GM23338 (cell line): ENCODE measurements around the gene GSC2. TPM values are rescaled to one million over a fixed set of nuclear protein-coding genes. Genes with fewer than 3 reads are reported as not detected.

Experiments
- ATAC-seq: fragments of 200-7000 bp; cut with Tn5 transposase; 3 replicates; pipeline ENCODE4 v1.9.1; 2020
- DNase-seq: peaks from one replicate; pipeline ENCODE4 v3.0.0-alpha.2; 2015; ENCODE audit warnings: low spot score
- H2AFZ ChIP-seq: fragments of 200-600 bp; sonication (generic); 2 replicates; pipeline ENCODE4 v1.8.0; 2016; ENCODE audit warnings: antibody characterized with exemption, mild to moderate bottlenecking, moderate library complexity
- H3F3A ChIP-seq: fragments of 200-600 bp; sonication (generic); replicated peaks from 2 replicates; pipeline ENCODE4 v1.8.0; 2017; ENCODE audit warnings: antibody characterized with exemption, mixed run types, low read depth
- H3K27ac ChIP-seq: fragments of 200-600 bp; sonication (generic); 2 replicates; pipeline ENCODE4 v1.6.1; 2016; ENCODE audit warnings: low read depth
- H3K27me3 ChIP-seq: fragments of 200-600 bp; sonication (generic); 2 replicates; pipeline ENCODE4 v1.8.0; 2016; ENCODE audit warnings: mild to moderate bottlenecking, mixed run types, moderate library complexity; ENCODE audit not compliant: insufficient read depth
- H3K36me3 ChIP-seq: fragments of 200-600 bp; sonication (generic); 2 replicates; pipeline ENCODE4 v1.8.0; 2016; ENCODE audit warnings: mild to moderate bottlenecking; ENCODE audit not compliant: insufficient read depth
- H3K4me1 ChIP-seq: fragments of 200-600 bp; sonication (generic); 2 replicates; pipeline ENCODE4 v1.8.0; 2016; ENCODE audit warnings: mild to moderate bottlenecking, moderate library complexity; ENCODE audit not compliant: insufficient read depth
- H3K4me2 ChIP-seq: fragments of 200-600 bp; sonication (generic); 2 replicates; pipeline ENCODE4 v1.7.1; 2017; ENCODE audit warnings: mixed run types
- H3K4me3 ChIP-seq: fragments of 200-600 bp; sonication (generic); 2 replicates; pipeline ENCODE4 v1.6.1; 2016; ENCODE audit warnings: mixed run types
- H3K79me2 ChIP-seq: fragments of 200-600 bp; sonication (generic); replicated peaks from 2 replicates; pipeline ENCODE4 v1.8.0; 2017; ENCODE audit warnings: mild to moderate bottlenecking; ENCODE audit not compliant: insufficient read depth
- H3K9me2 ChIP-seq: fragments of 200-600 bp; sonication (generic); 2 replicates; pipeline ENCODE4 v1.8.0; 2017; ENCODE audit not compliant: insufficient read depth
- H4K20me1 ChIP-seq: fragments of 200-600 bp; sonication (generic); replicated peaks from 2 replicates; pipeline ENCODE4 v1.8.0; 2017; ENCODE audit warnings: mild to moderate bottlenecking; ENCODE audit not compliant: insufficient read depth
- H3K27ac Mint-ChIP-seq: 2 replicates; pipeline ENCODE4 v1.8.0; 2020; ENCODE audit warnings: inconsistent platforms, mild to moderate bottlenecking, moderate library complexity, mixed read lengths
- H3K27me3 Mint-ChIP-seq: 3 replicates; pipeline ENCODE4 v1.8.0; 2022; ENCODE audit warnings: low read depth, mild to moderate bottlenecking, moderate library complexity, mixed read lengths, inconsistent platforms; ENCODE audit not compliant: insufficient read depth, poor library complexity
- H3K36me3 Mint-ChIP-seq: 3 replicates; pipeline ENCODE4 v1.8.0; 2021; ENCODE audit warnings: low read depth, mild to moderate bottlenecking, inconsistent platforms, moderate library complexity, mixed read lengths
- H3K4me1 Mint-ChIP-seq: 3 replicates; pipeline ENCODE4 v1.8.0; 2020; ENCODE audit warnings: mild to moderate bottlenecking, inconsistent platforms, mixed read lengths
- H3K4me3 Mint-ChIP-seq: 3 replicates; pipeline ENCODE4 v1.8.0; 2021; ENCODE audit warnings: moderate library complexity, mild to moderate bottlenecking, inconsistent platforms, mixed read lengths
- H3K9me3 Mint-ChIP-seq: 3 replicates; pipeline ENCODE4 v1.8.0; 2020; ENCODE audit warnings: moderate library complexity, mild to moderate bottlenecking, inconsistent platforms, mixed read lengths
- CREB1 ChIP-seq: fragments of 250-450 bp; sonication (Bioruptor Pico); IDR thresholded peaks from 2 replicates; pipeline ENCODE4 v1.5.0; 2020; ENCODE audit warnings: low read depth, mild to moderate bottlenecking, moderate library complexity
- EZH2 ChIP-seq: fragments of 200-600 bp; sonication (generic); IDR thresholded peaks from one replicate; pipeline ENCODE4 v1.8.0; 2017; ENCODE audit warnings: antibody characterized with exemption, mild to moderate bottlenecking, low read depth; ENCODE audit not compliant: unreplicated experiment
- EZH2phosphoT487 ChIP-seq: fragments of 200-600 bp; sonication (generic); IDR thresholded peaks from one replicate; pipeline ENCODE4 v1.8.1; 2018; ENCODE audit warnings: antibody characterized with exemption; ENCODE audit not compliant: unreplicated experiment
- JUNB ChIP-seq: IDR thresholded peaks from one replicate; pipeline ENCODE4 v1.6.1; 2016; ENCODE audit warnings: antibody characterized with exemption; ENCODE audit not compliant: unreplicated experiment
- NANOG ChIP-seq: IDR thresholded peaks from 2 replicates; pipeline ENCODE4 v1.6.1; 2016; ENCODE audit warnings: antibody characterized with exemption, borderline replicate concordance
- POLR2AphosphoS5 ChIP-seq: IDR thresholded peaks from 2 replicates; pipeline ENCODE4 v1.6.1; 2016; ENCODE audit warnings: antibody characterized with exemption, low read depth
- STAT1 ChIP-seq: IDR thresholded peaks from one replicate; pipeline ENCODE4 v1.6.1; 2016; ENCODE audit warnings: antibody characterized with exemption; ENCODE audit not compliant: unreplicated experiment
- ZNF114 ChIP-seq: fragments of 250-450 bp; sonication (Bioruptor Pico); IDR thresholded peaks from 2 replicates; pipeline ENCODE4 v1.5.0; 2020; ENCODE audit warnings: mild to moderate bottlenecking, moderate library complexity
- ZNF331 ChIP-seq: fragments of 250-450 bp; sonication (Bioruptor Pico); IDR thresholded peaks from 2 replicates; pipeline ENCODE4 v1.5.0; 2020; ENCODE audit warnings: low read depth, mild to moderate bottlenecking, moderate library complexity
- polyA plus RNA-seq: library from polyadenylated mRNA; unstranded; fragments of >200 nt; fragmentation: Nextera tagmentation; extraction: Ambion mirVana; gene quantifications from 2 replicates; pipeline ENCODE4 v1.2.1, GENCODE V29; 2016
- total RNA-seq: library from RNA; depleted of rRNA; stranded (reverse); fragments of >200 nt; shearing (Covaris generic); gene quantifications from 2 replicates; pipeline ENCODE4 v1.2.3, GENCODE V29; 2014
- TF ChIP-seq, protein P1 (sequence below), 2 experiments: fragments of 200-600 bp in 1 of 2; sonication (generic) in 1 of 2; conservative IDR thresholded peaks; 2 replicates each; pipeline versions ENCODE4 v1.5.1 to v1.6.1; 2016 to 2017; ENCODE audit warnings: antibody characterized with exemption in 2 of 2, low read depth in 2 of 2, mild to moderate bottlenecking in 2 of 2, moderate library complexity in 1 of 2
- TF ChIP-seq, protein P2 (sequence below): IDR thresholded peaks from 2 replicates; pipeline ENCODE4 v1.6.1; 2016; ENCODE audit warnings: antibody characterized with exemption
- TF ChIP-seq, protein P3 (sequence below): fragments of 250-450 bp; sonication (Bioruptor Pico); IDR thresholded peaks from 2 replicates; pipeline ENCODE4 v1.5.0; 2020; ENCODE audit warnings: mild to moderate bottlenecking, moderate library complexity
- TF ChIP-seq, protein P4 (sequence below): IDR thresholded peaks from one replicate; pipeline ENCODE4 v1.6.1; 2018; ENCODE audit warnings: antibody characterized with exemption; ENCODE audit not compliant: unreplicated experiment

The GSC2 gene
- total and polyA plus RNA-seq, 2 experiments from 2014 or later = not detected

DNA sequence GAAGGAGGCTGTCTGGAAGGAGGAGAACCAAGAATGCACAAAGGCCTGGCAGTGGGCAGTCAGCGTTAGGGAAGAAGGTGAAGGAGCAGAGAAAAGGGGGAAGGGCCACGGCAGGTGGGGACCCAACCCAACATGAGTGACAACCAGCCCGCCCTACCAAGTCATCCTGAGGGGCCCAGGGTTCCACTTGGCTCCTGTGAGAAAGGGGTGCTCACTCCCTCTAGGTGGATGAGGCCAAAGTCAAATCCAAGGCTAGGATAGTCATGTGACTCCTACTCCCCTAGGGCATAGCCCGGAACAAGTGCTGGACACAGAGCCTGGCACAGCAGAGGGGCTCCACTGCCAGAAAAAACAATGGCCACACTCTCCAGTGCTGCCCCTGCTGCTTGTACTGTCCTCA is 25.7 kb downstream of the GSC2 start:
- H3K4me3 Mint-ChIP-seq = no peak overlapping the region; the same call in 2 of the 3 replicates
- H3K27me3 ChIP-seq = no peaks in the 10 kb centered on the region
- no peak overlapping the region for H3K4me3 ChIP-seq
- peaks cover 25% of the 10 kb centered on the region for H3K27me3 Mint-ChIP-seq
- H3K36me3 Mint-ChIP-seq = no peaks in the 10 kb centered on the region; the same call in 2 of the 3 replicates
- no peaks in the 10 kb centered on the region for H3K9me3 Mint-ChIP-seq
- H3K79me2 ChIP-seq = peaks cover 24% of the 10 kb centered on the region
- no peak overlapping the region for H3K27ac ChIP-seq
- peaks cover 29% of the 10 kb centered on the region for H3K4me1 Mint-ChIP-seq
- H3K4me1 ChIP-seq = peaks cover 16% of the 10 kb centered on the region
- ATAC-seq (no peak), DNase-seq (no peak)
- no peak overlapping the region for H2AFZ ChIP-seq
- H3K36me3 ChIP-seq = no peaks in the 10 kb centered on the region
- no peak for TF ChIP-seq CREB1 (CRISPR knock-in tag)
- TF ChIP-seq NANOG = no peak
- TF ChIP-seq EZH2 = no peak
- no peak for TF ChIP-seq ZNF331
- TF ChIP-seq, protein P1, sequence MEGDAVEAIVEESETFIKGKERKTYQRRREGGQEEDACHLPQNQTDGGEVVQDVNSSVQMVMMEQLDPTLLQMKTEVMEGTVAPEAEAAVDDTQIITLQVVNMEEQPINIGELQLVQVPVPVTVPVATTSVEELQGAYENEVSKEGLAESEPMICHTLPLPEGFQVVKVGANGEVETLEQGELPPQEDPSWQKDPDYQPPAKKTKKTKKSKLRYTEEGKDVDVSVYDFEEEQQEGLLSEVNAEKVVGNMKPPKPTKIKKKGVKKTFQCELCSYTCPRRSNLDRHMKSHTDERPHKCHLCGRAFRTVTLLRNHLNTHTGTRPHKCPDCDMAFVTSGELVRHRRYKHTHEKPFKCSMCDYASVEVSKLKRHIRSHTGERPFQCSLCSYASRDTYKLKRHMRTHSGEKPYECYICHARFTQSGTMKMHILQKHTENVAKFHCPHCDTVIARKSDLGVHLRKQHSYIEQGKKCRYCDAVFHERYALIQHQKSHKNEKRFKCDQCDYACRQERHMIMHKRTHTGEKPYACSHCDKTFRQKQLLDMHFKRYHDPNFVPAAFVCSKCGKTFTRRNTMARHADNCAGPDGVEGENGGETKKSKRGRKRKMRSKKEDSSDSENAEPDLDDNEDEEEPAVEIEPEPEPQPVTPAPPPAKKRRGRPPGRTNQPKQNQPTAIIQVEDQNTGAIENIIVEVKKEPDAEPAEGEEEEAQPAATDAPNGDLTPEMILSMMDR (conservative IDR thresholded peaks at IDR 0.05; ENCODE audit: low read depth in 2 of 2) = no peak
- TF ChIP-seq EZH2phosphoT487 = no peak
- no peak for TF ChIP-seq POLR2AphosphoS5
- no peak for TF ChIP-seq JUNB
- no peak for TF ChIP-seq ZNF114 (CRISPR knock-in tag)
- no peak for TF ChIP-seq STAT1
- TF ChIP-seq, protein P2, sequence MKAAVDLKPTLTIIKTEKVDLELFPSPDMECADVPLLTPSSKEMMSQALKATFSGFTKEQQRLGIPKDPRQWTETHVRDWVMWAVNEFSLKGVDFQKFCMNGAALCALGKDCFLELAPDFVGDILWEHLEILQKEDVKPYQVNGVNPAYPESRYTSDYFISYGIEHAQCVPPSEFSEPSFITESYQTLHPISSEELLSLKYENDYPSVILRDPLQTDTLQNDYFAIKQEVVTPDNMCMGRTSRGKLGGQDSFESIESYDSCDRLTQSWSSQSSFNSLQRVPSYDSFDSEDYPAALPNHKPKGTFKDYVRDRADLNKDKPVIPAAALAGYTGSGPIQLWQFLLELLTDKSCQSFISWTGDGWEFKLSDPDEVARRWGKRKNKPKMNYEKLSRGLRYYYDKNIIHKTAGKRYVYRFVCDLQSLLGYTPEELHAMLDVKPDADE = no peak
- TF ChIP-seq, protein P3, sequence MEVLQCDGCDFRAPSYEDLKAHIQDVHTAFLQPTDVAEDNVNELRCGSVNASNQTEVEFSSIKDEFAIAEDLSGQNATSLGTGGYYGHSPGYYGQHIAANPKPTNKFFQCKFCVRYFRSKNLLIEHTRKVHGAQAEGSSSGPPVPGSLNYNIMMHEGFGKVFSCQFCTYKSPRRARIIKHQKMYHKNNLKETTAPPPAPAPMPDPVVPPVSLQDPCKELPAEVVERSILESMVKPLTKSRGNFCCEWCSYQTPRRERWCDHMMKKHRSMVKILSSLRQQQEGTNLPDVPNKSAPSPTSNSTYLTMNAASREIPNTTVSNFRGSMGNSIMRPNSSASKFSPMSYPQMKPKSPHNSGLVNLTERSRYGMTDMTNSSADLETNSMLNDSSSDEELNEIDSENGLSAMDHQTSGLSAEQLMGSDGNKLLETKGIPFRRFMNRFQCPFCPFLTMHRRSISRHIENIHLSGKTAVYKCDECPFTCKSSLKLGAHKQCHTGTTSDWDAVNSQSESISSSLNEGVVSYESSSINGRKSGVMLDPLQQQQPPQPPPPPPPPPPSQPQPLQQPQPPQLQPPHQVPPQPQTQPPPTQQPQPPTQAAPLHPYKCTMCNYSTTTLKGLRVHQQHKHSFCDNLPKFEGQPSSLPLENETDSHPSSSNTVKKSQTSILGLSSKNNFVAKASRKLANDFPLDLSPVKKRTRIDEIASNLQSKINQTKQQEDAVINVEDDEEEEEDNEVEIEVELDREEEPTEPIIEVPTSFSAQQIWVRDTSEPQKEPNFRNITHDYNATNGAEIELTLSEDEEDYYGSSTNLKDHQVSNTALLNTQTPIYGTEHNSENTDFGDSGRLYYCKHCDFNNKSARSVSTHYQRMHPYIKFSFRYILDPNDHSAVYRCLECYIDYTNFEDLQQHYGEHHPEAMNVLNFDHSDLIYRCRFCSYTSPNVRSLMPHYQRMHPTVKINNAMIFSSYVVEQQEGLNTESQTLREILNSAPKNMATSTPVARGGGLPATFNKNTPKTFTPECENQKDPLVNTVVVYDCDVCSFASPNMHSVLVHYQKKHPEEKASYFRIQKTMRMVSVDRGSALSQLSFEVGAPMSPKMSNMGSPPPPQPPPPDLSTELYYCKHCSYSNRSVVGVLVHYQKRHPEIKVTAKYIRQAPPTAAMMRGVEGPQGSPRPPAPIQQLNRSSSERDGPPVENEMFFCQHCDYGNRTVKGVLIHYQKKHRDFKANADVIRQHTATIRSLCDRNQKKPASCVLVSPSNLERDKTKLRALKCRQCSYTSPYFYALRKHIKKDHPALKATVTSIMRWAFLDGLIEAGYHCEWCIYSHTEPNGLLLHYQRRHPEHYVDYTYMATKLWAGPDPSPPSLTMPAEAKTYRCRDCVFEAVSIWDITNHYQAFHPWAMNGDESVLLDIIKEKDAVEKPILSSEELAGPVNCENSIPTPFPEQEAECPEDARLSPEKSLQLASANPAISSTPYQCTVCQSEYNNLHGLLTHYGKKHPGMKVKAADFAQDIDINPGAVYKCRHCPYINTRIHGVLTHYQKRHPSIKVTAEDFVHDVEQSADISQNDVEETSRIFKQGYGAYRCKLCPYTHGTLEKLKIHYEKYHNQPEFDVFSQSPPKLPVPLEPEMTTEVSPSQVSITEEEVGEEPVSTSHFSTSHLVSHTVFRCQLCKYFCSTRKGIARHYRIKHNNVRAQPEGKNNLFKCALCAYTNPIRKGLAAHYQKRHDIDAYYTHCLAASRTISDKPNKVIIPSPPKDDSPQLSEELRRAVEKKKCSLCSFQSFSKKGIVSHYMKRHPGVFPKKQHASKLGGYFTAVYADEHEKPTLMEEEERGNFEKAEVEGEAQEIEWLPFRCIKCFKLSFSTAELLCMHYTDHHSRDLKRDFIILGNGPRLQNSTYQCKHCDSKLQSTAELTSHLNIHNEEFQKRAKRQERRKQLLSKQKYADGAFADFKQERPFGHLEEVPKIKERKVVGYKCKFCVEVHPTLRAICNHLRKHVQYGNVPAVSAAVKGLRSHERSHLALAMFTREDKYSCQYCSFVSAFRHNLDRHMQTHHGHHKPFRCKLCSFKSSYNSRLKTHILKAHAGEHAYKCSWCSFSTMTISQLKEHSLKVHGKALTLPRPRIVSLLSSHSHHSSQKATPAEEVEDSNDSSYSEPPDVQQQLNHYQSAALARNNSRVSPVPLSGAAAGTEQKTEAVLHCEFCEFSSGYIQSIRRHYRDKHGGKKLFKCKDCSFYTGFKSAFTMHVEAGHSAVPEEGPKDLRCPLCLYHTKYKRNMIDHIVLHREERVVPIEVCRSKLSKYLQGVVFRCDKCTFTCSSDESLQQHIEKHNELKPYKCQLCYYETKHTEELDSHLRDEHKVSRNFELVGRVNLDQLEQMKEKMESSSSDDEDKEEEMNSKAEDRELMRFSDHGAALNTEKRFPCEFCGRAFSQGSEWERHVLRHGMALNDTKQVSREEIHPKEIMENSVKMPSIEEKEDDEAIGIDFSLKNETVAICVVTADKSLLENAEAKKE = no peak
- TF ChIP-seq, protein P4, sequence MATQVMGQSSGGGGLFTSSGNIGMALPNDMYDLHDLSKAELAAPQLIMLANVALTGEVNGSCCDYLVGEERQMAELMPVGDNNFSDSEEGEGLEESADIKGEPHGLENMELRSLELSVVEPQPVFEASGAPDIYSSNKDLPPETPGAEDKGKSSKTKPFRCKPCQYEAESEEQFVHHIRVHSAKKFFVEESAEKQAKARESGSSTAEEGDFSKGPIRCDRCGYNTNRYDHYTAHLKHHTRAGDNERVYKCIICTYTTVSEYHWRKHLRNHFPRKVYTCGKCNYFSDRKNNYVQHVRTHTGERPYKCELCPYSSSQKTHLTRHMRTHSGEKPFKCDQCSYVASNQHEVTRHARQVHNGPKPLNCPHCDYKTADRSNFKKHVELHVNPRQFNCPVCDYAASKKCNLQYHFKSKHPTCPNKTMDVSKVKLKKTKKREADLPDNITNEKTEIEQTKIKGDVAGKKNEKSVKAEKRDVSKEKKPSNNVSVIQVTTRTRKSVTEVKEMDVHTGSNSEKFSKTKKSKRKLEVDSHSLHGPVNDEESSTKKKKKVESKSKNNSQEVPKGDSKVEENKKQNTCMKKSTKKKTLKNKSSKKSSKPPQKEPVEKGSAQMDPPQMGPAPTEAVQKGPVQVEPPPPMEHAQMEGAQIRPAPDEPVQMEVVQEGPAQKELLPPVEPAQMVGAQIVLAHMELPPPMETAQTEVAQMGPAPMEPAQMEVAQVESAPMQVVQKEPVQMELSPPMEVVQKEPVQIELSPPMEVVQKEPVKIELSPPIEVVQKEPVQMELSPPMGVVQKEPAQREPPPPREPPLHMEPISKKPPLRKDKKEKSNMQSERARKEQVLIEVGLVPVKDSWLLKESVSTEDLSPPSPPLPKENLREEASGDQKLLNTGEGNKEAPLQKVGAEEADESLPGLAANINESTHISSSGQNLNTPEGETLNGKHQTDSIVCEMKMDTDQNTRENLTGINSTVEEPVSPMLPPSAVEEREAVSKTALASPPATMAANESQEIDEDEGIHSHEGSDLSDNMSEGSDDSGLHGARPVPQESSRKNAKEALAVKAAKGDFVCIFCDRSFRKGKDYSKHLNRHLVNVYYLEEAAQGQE = no peak
- H3K4me2 ChIP-seq = no peak overlapping the region
- H3K9me2 ChIP-seq = no peaks in the 10 kb centered on the region
- no peak overlapping the region for H3K27ac Mint-ChIP-seq
- H3F3A ChIP-seq = peaks cover 4% of the 10 kb centered on the region; the same call in 1 of the 2 replicates
- H4K20me1 ChIP-seq = peaks cover 21% of the 10 kb centered on the region
